Activated naive CD8-positive, alpha-beta T cell treated with anti-CD3 and anti-CD28 coated beads for 36 hours (primary cell): ENCODE results near the gene TMEM128. TPM values are rescaled to one million over a fixed set of nuclear protein-coding genes. Genes with fewer than 3 reads are reported as not detected.

ENCODE experiments used
- total RNA-seq, 2 experiments: library from RNA; stranded (reverse); gene quantifications; one replicate each; pipeline ENCODE4 v1.2.3, GENCODE V29; 2021

Gene TMEM128
- total RNA-seq, 2 experiments from 2014 or later: 23.6 to 25.0 TPM

Other genes starting within 250 kb of the TMEM128 start
- gene OTOP1, start 21.3 kb downstream of the TMEM128 start, total RNA-seq: not detected
- gene LYAR, start 41.9 kb upstream of the TMEM128 start, total RNA-seq: 100 to 1,000 TPM in 1 of 2 experiments, 10 to 100 TPM in 1; 97.6 to 106 TPM
- gene ZBTB49, start 42.0 kb upstream of the TMEM128 start, total RNA-seq: 1 to 10 TPM; 5.7 to 6.0 TPM
- gene NSG1, start 138.9 kb upstream of the TMEM128 start, total RNA-seq: 1 to 10 TPM; 3.8 to 4.7 TPM